Stimulated activated naive B cell treated with anti-CD40 and anti-IgM and Interleukin-4, amounts not matched to agents 10 μg/mL and 1 μg/mL and 100 μg/mL, for 72 hours (primary cell): ENCODE data around the gene KIAA1671.

ENCODE experiments used
- ATAC-seq, 2 donors: fragments of 150-1000 bp; cut with Tn5 transposase; replicated peaks; 2 replicates each; pipeline ENCODE4 v1.10.0; 2021; ENCODE audit warnings: moderate library complexity in 1 of 2
- DNase-seq: peaks from one replicate; pipeline ENCODE4 v3.0.0; 2021
- H3K27ac Mint-ChIP-seq: one replicate; pipeline ENCODE4 v1.8.0; 2022; ENCODE audit warnings: mild to moderate bottlenecking, mixed read lengths
- H3K27me3 Mint-ChIP-seq, 2 donors: one replicate each; pipeline ENCODE4 v1.8.0; 2022; ENCODE audit warnings: mixed read lengths in 2 of 2
- H3K36me3 Mint-ChIP-seq, 2 donors: one replicate each; pipeline ENCODE4 v1.8.0; 2022; ENCODE audit warnings: mixed read lengths in 2 of 2, mild to moderate bottlenecking in 1 of 2
- H3K4me1 Mint-ChIP-seq, 2 donors: one replicate each; pipeline ENCODE4 v1.8.0; 2022; ENCODE audit warnings: mixed read lengths in 2 of 2, mild to moderate bottlenecking in 1 of 2
- H3K4me3 Mint-ChIP-seq, 2 donors: one replicate each; pipeline ENCODE4 v1.8.0; 2022; ENCODE audit warnings: mild to moderate bottlenecking in 2 of 2, mixed read lengths in 2 of 2, moderate library complexity in 1 of 2
- H3K9me3 Mint-ChIP-seq, 2 donors: one replicate each; pipeline ENCODE4 v1.8.0; 2022; ENCODE audit warnings: mixed read lengths in 2 of 2, mild to moderate bottlenecking in 1 of 2

The KIAA1671 gene

DNA sequence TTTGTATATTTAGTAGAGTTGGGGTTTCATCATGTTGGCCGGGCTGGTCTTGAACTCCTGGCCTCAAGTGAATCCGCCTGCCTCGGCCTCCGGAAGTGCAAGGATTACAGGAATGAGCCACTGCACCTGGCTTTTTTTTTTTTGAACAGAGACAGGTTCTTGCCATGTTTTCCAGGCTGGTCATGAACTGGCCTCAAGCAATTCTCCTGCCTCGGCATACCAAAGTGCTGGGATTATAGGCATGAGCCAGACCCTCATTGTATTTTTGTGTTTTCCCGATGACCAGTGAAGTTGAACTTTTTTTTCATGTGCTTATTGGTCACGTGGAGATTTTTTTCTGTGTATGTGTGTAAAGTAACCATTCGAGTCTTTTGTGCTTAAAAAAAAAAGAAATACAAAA, 48.2 kb downstream of the KIAA1671 start:
- DNase-seq = no peak
- ATAC-seq = no peak
- Mint-ChIP-seq H3K27ac (no peak overlapping the region), H3K9me3 (no peaks in the 10 kb centered on the region), H3K4me1 (no peaks in the 10 kb centered on the region), H3K27me3 (peaks cover 15 to 22% of the 10 kb centered on the region in 2 donors), H3K4me3 (no peak overlapping the region), H3K36me3 (no peaks in the 10 kb centered on the region)

DNA sequence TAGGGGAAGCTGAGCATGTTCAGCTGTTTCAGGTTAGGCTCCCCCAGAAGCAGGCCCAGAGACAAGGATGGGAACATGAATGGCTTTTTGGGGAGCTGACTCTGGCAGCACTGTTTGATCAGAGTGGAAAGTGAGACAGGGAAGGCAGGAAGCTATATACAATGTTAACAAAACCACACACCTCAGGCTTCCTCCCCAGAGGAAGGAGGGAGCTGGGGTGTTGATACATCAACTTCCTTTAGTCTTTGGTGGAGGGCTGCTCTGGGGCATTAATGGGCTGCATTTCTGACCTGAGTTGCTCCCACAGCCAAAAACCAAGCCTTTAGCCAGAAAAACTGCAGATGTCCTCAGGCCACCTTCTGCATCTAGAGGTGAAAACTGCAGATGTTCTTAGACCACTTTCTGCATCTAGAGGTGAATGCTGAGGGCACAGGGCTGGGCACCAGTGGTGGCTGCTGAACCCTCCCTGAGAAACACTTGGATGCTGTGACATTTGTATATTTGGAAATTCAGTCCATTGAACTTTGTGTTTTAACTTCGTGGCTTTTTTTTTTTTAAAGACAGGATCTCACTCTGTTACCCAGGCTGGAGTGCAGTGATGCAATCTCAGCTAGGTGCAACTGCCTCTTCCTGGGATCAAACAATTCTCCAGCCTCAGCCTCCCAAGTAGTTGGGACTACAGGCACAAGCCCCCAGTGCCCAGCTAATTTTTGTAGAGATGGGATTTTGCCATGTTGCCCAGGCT, 49.9 kb downstream of the KIAA1671 start:
- DNase-seq (no peak), ATAC-seq (no peak)
- no peak overlapping the region for H3K4me3 Mint-ChIP-seq
- peaks cover 7 to 15% of the 10 kb centered on the region in 2 donors for H3K27me3 Mint-ChIP-seq
- no peaks in the 10 kb centered on the region for H3K4me1 Mint-ChIP-seq
- no peaks in the 10 kb centered on the region for H3K36me3 Mint-ChIP-seq
- H3K27ac Mint-ChIP-seq = no peak overlapping the region
- no peaks in the 10 kb centered on the region for H3K9me3 Mint-ChIP-seq

DNA sequence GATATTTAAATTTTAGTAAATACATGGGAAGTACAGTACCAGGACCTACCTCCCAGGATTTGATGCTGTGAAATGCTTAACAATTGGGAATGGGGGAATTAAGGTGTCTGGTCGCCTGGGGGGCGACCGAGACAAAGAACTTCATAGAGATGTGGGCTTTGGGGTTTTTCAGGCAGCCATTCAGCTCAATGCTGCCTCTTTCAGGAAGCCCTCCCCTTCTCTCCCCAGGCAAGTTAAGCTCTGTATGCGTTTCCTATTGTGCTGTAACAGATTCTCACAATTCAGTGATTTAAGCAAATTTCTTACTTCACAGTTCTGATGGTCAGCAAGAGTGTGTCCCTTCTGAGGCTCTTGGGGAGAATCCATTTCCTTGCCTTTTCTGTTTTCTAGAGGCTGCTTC, 53.8 kb downstream of the KIAA1671 start:
- H3K27me3 Mint-ChIP-seq = peaks cover 10 to 11% of the 10 kb centered on the region in 2 donors
- peaks cover 0 to 4% of the 10 kb centered on the region in 2 donors for H3K4me1 Mint-ChIP-seq
- no peak for DNase-seq
- ATAC-seq = no peak
- no peaks in the 10 kb centered on the region for H3K9me3 Mint-ChIP-seq
- H3K36me3 Mint-ChIP-seq = no peaks in the 10 kb centered on the region
- no peak overlapping the region for H3K27ac Mint-ChIP-seq
- no peak overlapping the region for H3K4me3 Mint-ChIP-seq

DNA sequence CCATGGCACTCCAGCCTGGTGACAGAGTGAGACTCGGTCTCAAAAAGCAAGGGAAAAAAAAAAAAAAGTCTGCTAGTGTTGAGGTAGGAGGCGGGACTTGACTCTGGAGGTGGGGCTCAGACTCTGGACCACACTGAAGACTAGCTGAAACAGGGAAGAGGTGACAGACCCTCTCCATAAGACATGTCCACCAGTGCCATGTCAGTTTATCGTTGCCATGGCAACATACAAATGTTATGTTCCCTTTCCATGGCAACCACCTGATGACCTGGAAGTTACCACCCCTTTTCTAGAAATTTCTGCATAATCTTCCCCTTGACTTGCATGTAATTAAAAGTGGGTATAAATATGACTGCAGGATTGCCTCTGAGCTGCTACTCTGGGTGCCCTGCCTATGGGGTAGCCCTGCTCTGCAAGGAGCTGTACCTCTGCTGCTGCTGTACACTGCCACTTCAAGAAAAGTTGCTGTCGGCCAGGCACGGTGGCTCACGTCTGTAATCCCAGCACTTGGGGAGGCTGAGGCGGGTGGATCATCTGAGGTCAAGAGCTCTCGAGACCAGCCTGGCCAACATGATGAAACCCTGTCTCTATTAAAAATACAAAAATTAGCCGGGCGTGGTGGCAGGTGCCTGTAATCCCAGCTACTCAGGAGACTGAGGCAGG, 55.1 kb downstream of the KIAA1671 start:
- Mint-ChIP-seq H3K4me3 (no peak overlapping the region), H3K4me1 (peaks cover 0 to 4% of the 10 kb centered on the region in 2 donors), H3K9me3 (no peaks in the 10 kb centered on the region), H3K27ac (no peak overlapping the region), H3K27me3 (peaks cover 10 to 11% of the 10 kb centered on the region in 2 donors), H3K36me3 (no peaks in the 10 kb centered on the region)
- DNase-seq (no peak), ATAC-seq (no peak)

DNA sequence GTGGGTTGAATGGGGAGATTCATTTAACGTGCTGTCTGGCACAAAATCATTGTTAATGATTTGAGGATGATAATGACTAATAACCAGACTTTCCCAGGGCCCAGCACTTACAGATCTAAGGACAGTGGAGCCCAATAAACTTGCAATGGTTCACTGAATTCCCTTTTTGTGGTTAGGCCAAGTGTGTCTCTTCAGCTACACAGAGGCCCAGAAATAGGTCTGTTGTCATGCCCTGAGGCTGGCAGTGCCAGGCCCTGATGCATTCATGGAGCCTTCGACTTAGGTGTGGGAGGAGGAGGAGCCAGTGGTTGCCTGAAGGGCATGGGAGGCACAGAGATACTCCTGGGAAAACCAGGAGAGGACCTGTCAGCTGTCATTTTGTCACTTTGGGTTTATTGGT, 56.1 kb downstream of the KIAA1671 start:
- H3K27ac Mint-ChIP-seq = no peak overlapping the region
- no peak overlapping the region for H3K4me3 Mint-ChIP-seq
- DNase-seq (no peak), ATAC-seq (peak in 1 of 2 donors; percentile 73)
- H3K36me3 Mint-ChIP-seq = no peaks in the 10 kb centered on the region
- H3K27me3 Mint-ChIP-seq = peaks cover 10 to 22% of the 10 kb centered on the region in 2 donors
- peaks cover 0 to 4% of the 10 kb centered on the region in 2 donors for H3K4me1 Mint-ChIP-seq
- H3K9me3 Mint-ChIP-seq = no peaks in the 10 kb centered on the region

DNA sequence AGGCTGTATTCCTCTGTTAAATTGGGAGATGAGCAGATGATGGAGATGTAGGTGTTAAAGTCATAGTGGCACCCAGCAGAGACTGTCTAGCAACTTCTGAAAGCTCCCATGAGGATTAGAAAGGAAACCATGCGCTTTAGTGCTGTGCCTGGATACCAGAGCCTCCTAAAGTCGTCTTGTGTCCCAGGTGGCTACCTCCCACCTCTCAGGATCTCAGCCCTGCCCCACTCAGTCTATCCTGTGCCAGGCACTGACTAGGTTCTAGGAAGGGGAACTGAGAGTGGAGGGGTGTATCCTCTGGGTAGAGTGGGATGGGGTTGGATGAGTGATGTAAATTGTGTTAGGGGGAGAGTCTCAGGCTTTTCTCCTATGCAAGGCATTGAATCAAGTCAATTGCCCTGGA, 60.2 kb downstream of the KIAA1671 start:
- Mint-ChIP-seq H3K36me3 (no peaks in the 10 kb centered on the region), H3K4me1 (peaks cover 0 to 3% of the 10 kb centered on the region in 2 donors), H3K9me3 (no peaks in the 10 kb centered on the region), H3K27me3 (peaks cover under 1 to 31% of the 10 kb centered on the region in 2 donors), H3K27ac (no peak overlapping the region), H3K4me3 (no peak overlapping the region)
- ATAC-seq = peak; percentile 53 to 76
- no peak for DNase-seq

DNA sequence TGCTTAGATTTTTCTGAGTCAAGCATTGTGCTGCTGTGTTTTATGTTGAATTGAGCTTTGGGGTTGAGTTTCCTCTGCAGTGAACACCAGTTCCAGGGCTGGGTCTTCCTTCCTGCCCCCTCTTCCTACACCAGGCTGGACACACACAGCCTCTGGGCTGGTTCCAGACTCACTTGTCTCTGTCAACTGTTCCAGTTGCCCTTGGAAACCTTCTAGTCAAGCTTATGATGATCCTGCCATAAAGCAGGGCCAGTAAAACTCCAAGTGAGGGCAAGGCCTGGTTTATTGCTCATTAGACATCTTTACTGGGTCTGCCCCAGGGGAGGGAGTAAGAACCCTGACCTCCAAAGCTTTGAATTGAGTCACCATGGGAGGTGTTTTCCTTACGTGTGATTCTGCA, 61.1 kb downstream of the KIAA1671 start:
- no peak for ATAC-seq
- Mint-ChIP-seq H3K36me3 (no peaks in the 10 kb centered on the region), H3K4me1 (peaks cover 0 to 3% of the 10 kb centered on the region in 2 donors), H3K27ac (no peak overlapping the region), H3K27me3 (peaks cover 5 to 29% of the 10 kb centered on the region in 2 donors), H3K4me3 (no peak overlapping the region), H3K9me3 (no peaks in the 10 kb centered on the region)
- no peak for DNase-seq

DNA sequence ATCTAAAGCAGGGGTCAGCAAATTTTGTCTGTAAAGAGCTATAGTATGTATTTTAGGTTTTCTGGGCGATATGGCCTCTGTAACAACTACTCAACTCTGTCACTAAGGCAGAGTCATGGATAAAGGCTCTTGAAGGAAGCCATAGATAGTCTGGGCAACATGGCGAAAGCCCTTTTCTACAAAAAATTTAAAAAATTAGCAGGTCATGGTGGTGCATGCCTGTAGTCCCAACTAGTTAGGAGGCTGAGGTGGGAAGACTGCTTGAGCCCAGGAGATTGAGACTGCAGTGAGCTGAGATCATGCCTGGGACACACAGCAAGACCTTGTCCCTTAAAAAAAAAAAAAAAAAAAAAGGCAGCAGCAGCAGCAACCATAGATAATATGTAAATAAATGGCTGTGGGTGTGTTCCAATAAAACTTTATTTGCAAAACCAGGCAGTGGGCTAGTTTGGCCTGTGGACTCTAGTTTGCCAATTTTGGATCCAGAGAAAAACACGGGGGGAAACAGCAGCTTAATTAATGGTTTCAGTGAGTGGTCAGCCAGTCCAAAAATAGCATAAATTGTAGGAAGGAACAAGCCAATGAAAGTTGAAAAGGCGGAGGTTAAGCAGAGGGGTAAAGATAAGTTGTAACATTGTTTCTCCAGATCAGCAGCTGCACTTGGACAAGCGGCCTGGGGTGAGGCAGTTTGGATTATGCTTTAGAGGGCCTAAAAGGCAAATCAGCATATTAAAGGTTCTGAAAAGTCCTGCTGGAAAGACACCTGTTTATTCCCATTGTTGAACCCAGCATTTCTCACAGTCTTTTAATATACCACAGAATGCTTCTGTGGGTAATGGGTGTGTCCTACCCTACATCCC, 62.6 kb downstream of the KIAA1671 start:
- Mint-ChIP-seq H3K4me1 (no peaks in the 10 kb centered on the region), H3K27ac (no peak overlapping the region), H3K9me3 (no peaks in the 10 kb centered on the region), H3K4me3 (no peak overlapping the region), H3K27me3 (peaks cover 5 to 36% of the 10 kb centered on the region in 2 donors), H3K36me3 (no peaks in the 10 kb centered on the region)
- ATAC-seq (no peak), DNase-seq (no peak)

DNA sequence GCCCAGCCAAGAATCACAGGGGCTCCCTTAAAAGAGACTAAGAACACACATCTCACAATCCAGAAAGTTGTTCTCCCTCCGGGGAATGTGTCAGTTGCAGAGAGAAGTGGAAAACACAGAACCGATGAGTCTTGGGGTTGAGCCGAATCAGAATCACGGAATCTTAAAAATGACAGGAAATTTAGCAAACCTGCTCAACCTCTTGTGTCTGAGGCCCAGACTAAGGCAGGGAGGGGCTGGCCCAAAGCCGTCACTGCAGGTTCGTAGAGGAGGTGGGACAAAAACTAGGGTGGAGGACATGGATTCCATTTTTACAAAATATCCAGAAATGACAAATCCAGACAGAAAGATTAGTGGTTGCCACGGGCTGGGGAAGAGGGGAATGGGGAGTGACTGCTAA, 63.8 kb downstream of the KIAA1671 start:
- Mint-ChIP-seq H3K27ac (no peak overlapping the region), H3K27me3 (peaks cover 14 to 42% of the 10 kb centered on the region in 2 donors), H3K9me3 (no peaks in the 10 kb centered on the region), H3K4me1 (no peaks in the 10 kb centered on the region), H3K36me3 (no peaks in the 10 kb centered on the region), H3K4me3 (no peak overlapping the region)
- DNase-seq (no peak), ATAC-seq (no peak)

DNA sequence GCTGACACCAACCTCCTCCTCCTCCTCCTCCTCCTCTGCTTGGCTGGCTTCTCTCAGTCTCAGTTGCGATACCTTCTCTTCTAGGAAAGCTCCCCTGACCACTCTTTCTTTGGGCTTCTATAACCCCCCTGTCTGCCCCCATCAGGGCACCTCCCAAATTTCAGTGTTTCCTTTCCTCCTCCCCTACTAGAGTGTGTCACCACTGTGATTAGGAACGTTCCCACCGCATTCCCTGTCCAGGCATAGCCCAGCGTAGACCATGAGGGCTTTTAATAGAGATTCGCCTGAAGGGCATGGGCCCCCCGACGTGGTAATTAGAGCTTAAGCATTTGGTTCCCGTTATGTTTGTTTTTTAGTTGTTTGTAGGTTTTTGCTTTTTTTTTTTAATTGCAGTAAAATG, 65.5 kb downstream of the KIAA1671 start:
- Mint-ChIP-seq H3K27me3 (peaks cover 15 to 38% of the 10 kb centered on the region in 2 donors), H3K4me1 (no peaks in the 10 kb centered on the region), H3K36me3 (no peaks in the 10 kb centered on the region), H3K4me3 (no peak overlapping the region), H3K9me3 (no peaks in the 10 kb centered on the region), H3K27ac (no peak overlapping the region)
- ATAC-seq (no peak), DNase-seq (no peak)

DNA sequence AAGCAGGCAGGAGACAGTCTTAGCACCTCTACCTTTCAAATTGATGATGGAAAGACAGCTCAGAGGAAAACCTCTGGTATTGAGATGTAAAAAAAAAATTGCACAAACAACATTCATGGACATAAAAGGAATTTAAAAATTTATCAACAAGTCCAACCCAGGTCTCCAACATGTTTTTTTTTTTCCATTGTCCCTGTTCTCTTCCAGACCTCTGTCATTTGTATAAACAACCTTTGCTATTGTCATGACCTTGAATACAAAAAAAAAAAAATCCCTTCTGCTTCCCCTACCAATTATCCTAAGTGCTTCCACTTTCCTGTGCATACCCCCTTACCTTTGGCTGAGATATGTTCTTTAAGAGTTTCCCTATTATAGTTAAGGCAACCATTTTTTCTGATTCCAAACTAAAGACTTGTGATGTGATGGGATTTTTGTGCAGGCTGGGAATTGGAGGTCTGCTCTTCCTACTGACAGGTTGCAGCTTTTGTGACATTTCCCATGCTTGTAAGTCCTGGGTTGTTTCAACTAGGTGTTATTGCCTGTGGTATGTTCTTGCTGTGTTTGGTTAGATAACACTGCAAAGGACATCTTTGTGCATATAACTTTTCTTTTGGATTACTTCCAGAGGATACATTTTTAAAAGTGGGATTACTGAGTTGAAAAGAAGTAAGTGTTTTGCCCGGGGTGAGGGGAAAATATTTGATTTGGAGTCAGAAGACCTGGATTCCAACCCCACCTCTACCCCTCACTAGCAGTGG, 67.1 kb downstream of the KIAA1671 start:
- Mint-ChIP-seq H3K36me3 (no peaks in the 10 kb centered on the region), H3K27me3 (peaks cover 15 to 34% of the 10 kb centered on the region in 2 donors), H3K4me1 (no peaks in the 10 kb centered on the region), H3K9me3 (no peaks in the 10 kb centered on the region), H3K27ac (no peak overlapping the region), H3K4me3 (no peak overlapping the region)
- ATAC-seq (no peak), DNase-seq (no peak)

DNA sequence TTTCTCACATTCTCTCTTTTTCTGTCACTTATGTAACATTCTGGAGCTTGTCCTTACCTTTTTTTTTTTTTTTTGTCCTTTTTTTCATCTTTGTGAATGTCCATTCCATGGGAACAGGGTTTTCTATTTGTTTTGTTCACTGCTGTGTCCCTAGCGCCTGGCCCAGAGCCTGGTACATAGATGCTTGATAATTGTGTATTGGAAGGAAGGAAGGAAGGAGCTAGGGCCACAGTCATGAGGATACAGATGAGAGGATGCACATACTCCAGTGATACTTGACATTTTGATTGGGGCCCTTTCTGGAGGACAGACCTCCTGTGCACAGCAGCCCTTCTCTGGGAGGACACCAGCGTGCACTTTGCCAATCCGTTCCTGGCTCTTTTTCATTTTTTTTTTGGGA, 68.9 kb downstream of the KIAA1671 start:
- H3K36me3 Mint-ChIP-seq = no peaks in the 10 kb centered on the region
- no peak for DNase-seq
- no peak overlapping the region for H3K27ac Mint-ChIP-seq
- H3K9me3 Mint-ChIP-seq = no peaks in the 10 kb centered on the region
- no peaks in the 10 kb centered on the region for H3K4me1 Mint-ChIP-seq
- ATAC-seq = no peak
- H3K27me3 Mint-ChIP-seq = peaks cover 21 to 25% of the 10 kb centered on the region in 2 donors
- no peak overlapping the region for H3K4me3 Mint-ChIP-seq

DNA sequence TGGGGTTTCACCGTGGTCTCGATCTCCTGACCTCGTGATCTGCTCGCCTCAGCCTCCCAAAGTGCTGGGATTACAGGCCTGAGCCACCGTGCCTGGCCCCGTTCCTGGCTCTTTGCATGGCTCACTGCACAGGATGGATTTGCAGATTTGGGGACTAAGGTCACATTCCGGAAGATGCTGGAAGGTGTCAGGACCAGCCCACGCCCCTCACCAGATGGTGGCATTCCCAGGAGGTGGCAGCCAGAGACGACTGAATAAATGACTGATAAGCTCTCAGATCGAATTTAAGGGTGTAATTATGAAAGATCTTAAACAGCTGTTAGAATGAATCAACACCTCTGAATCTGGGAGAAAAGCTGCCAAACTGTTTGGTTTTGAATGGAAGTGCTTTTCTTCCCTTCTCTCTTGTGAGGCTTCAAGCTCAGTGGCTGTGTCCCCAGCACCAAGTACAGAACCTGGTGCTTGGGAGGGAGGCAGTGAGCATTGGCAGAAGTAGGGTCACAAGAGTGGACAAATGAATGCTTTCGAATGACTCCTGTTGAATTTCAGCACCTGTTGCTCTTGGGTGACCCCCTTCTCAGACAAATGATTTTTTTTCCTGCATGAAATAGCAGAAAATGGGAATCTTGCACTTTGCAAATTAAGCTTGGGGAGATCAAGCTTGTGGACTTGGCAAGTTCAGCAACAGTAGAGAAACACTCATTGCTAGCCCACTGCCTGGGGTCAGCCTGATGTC, 69.6 kb downstream of the KIAA1671 start:
- H3K36me3 Mint-ChIP-seq = no peaks in the 10 kb centered on the region
- no peak overlapping the region for H3K27ac Mint-ChIP-seq
- ATAC-seq = no peak
- no peaks in the 10 kb centered on the region for H3K9me3 Mint-ChIP-seq
- H3K4me3 Mint-ChIP-seq = no peak overlapping the region
- no peaks in the 10 kb centered on the region for H3K4me1 Mint-ChIP-seq
- H3K27me3 Mint-ChIP-seq = peaks cover 21 to 23% of the 10 kb centered on the region in 2 donors
- DNase-seq = no peak
